ENCODE measurements around the gene EHHADH. TPM values are rescaled to one million over a fixed set of nuclear protein-coding genes. Genes with fewer than 3 reads are reported as not detected.
"Not testable (repeated sequence)": the region's sequence is repeated elsewhere in the genome, so short reads cannot be mapped to it uniquely, and the experiment has no call there.

The EHHADH gene
- polyA plus RNA-seq, 3 donors: 0.57 to 1.5 (median 1.1) TPM

- no peaks in the 10 kb centered on the region for H3K79me2 ChIP-seq (ENCODE audit: insufficient read depth, low read length)
- Mint-ChIP-seq H3K4me3 (no peak overlapping the region), H3K27me3 (ENCODE audit: low read depth in 3 of 3) (no peaks in the 10 kb centered on the region), H3K9me3 (peaks cover 22 to 46% (median 38%) of the 10 kb centered on the region in 7 donors), H3K36me3 (peaks cover 8 to 13% of the 10 kb centered on the region in 2 donors), H3K4me1 (no peaks in the 10 kb centered on the region), H3K27ac (no peak overlapping the region)
- H3K27me3 ChIP-seq (ENCODE audit: control insufficient read depth in 2 of 2, insufficient read depth in 2 of 2, low read length in 2 of 2): no peaks in the 10 kb centered on the region
- H3K4me2 ChIP-seq (replicated peaks; ENCODE audit: extremely low read depth, low read length, poor library complexity, severe bottlenecking): no peak overlapping the region
- no peaks in the 10 kb centered on the region for H3K4me1 ChIP-seq (ENCODE audit: control insufficient read depth in 1 of 2, insufficient read depth in 2 of 2, low read length in 2 of 2)
- peaks cover 0 to 10% of the 10 kb centered on the region in 2 donors for H3K36me3 ChIP-seq (replicated peaks in 1 of 2; ENCODE audit: control insufficient read depth in 1 of 2, insufficient read depth in 2 of 2, low read length in 2 of 2)
- no peak overlapping the region for H3K9ac ChIP-seq (ENCODE audit: insufficient read depth, low read length, poor library complexity, severe bottlenecking)
- H3K9me3 ChIP-seq (replicated peaks in 1 of 2; ENCODE audit: control insufficient read depth in 1 of 2, insufficient read depth in 1 of 2, low read length in 2 of 2): peaks cover 17 to 20% of the 10 kb centered on the region in 2 donors
- no peak overlapping the region for H3K27ac ChIP-seq (ENCODE audit: low read depth in 1 of 2, low read length in 2 of 2)
- TF ChIP-seq CTCF (IDR thresholded peaks at IDR 0.05): no peak
- H2AFZ ChIP-seq (ENCODE audit: insufficient read depth, low read depth, low read length, poor library complexity, severe bottlenecking): no peak overlapping the region
- intact Hi-C loops (cut with micrococcal nuclease): no loop called here
- no peaks in the 10 kb centered on the region for H4K20me1 ChIP-seq (ENCODE audit: insufficient read depth, low read length)
- no peak overlapping the region for H3K4me3 ChIP-seq (replicated peaks in 1 of 3; ENCODE audit: low read depth in 2 of 3, low read length in 3 of 3)
- no peak for DNase-seq
Observed at GRCh38 chr3:185236969-185237368, 16.9 kb downstream of the EHHADH start.

- DNase-seq: no peak
- WGBS (ENCODE audit: insufficient coverage): no CpG with 5 or more reads among the region's 2 CpGs
- peaks cover 0 to 16% of the 10 kb centered on the region in 2 donors for H3K36me3 ChIP-seq (replicated peaks in 1 of 2; ENCODE audit: control insufficient read depth in 1 of 2, insufficient read depth in 2 of 2, low read length in 2 of 2)
- Mint-ChIP-seq H3K27me3 (ENCODE audit: low read depth in 3 of 3) (no peaks in the 10 kb centered on the region), H3K27ac (no peak overlapping the region), H3K36me3 (peaks cover 13 to 15% of the 10 kb centered on the region in 2 donors), H3K4me3 (no peak overlapping the region), H3K9me3 (peaks cover 7 to 32% (median 23%) of the 10 kb centered on the region in 7 donors), H3K4me1 (no peaks in the 10 kb centered on the region)
- no peak overlapping the region for H3K4me3 ChIP-seq (replicated peaks in 1 of 3; ENCODE audit: low read depth in 2 of 3, low read length in 3 of 3)
- no peak for TF ChIP-seq CTCF (IDR thresholded peaks at IDR 0.05)
- H3K79me2 ChIP-seq (ENCODE audit: insufficient read depth, low read length): no peaks in the 10 kb centered on the region
- H3K4me1 ChIP-seq (ENCODE audit: control insufficient read depth in 1 of 2, insufficient read depth in 2 of 2, low read length in 2 of 2): no peaks in the 10 kb centered on the region
- intact Hi-C loops (cut with micrococcal nuclease): no loop called here
- H4K20me1 ChIP-seq (ENCODE audit: insufficient read depth, low read length): no peaks in the 10 kb centered on the region
- H3K27me3 ChIP-seq (ENCODE audit: control insufficient read depth in 2 of 2, insufficient read depth in 2 of 2, low read length in 2 of 2): no peaks in the 10 kb centered on the region
- no peak overlapping the region for H3K9ac ChIP-seq (ENCODE audit: insufficient read depth, low read length, poor library complexity, severe bottlenecking)
- no peak overlapping the region for H2AFZ ChIP-seq (ENCODE audit: insufficient read depth, low read depth, low read length, poor library complexity, severe bottlenecking)
- peaks cover 15 to 17% of the 10 kb centered on the region in 2 donors for H3K9me3 ChIP-seq (replicated peaks in 1 of 2; ENCODE audit: control insufficient read depth in 1 of 2, insufficient read depth in 1 of 2, low read length in 2 of 2)
- no peak overlapping the region for H3K4me2 ChIP-seq (replicated peaks; ENCODE audit: extremely low read depth, low read length, poor library complexity, severe bottlenecking)
- H3K27ac ChIP-seq (ENCODE audit: low read depth in 1 of 2, low read length in 2 of 2): no peak overlapping the region
Observed at GRCh38 chr3:185233328-185233727, 20.5 kb downstream of the EHHADH start.

GRCh38 chr3:185226526-185226925 lies 27.3 kb downstream of the EHHADH start:
- H3K9ac ChIP-seq (ENCODE audit: insufficient read depth, low read length, poor library complexity, severe bottlenecking); H3K4me3 Mint-ChIP-seq; H3K9me3 ChIP-seq (replicated peaks in 1 of 2; ENCODE audit: control insufficient read depth in 1 of 2, insufficient read depth in 1 of 2, low read length in 2 of 2); H3K4me1 ChIP-seq (ENCODE audit: control insufficient read depth in 1 of 2, insufficient read depth in 2 of 2, low read length in 2 of 2); DNase-seq; H3K27ac Mint-ChIP-seq; H4K20me1 ChIP-seq (ENCODE audit: insufficient read depth, low read length); H3K27ac ChIP-seq (ENCODE audit: low read depth in 1 of 2, low read length in 2 of 2); intact Hi-C loops (cut with micrococcal nuclease); H3K27me3 Mint-ChIP-seq (ENCODE audit: low read depth in 3 of 3); H3K4me1 Mint-ChIP-seq; H3K9me3 Mint-ChIP-seq; H3K79me2 ChIP-seq (ENCODE audit: insufficient read depth, low read length); H2AFZ ChIP-seq (ENCODE audit: insufficient read depth, low read depth, low read length, poor library complexity, severe bottlenecking); H3K36me3 ChIP-seq (replicated peaks in 1 of 2; ENCODE audit: control insufficient read depth in 1 of 2, insufficient read depth in 2 of 2, low read length in 2 of 2); H3K4me3 ChIP-seq (replicated peaks in 1 of 3; ENCODE audit: low read depth in 2 of 3, low read length in 3 of 3); H3K27me3 ChIP-seq (ENCODE audit: control insufficient read depth in 2 of 2, insufficient read depth in 2 of 2, low read length in 2 of 2); H3K4me2 ChIP-seq (replicated peaks; ENCODE audit: extremely low read depth, low read length, poor library complexity, severe bottlenecking): not testable (repeated sequence)
- WGBS (ENCODE audit: insufficient coverage): no CpG with 5 or more reads among the region's 1 CpG
- peaks cover 10 to 17% of the 10 kb centered on the region in 2 donors for H3K36me3 Mint-ChIP-seq

Data from CD14-positive monocyte (primary cell).